ENCODE data around the gene RFX7.

The RFX7 gene

GRCh38 chr15:56102441-56102840 is 141.2 kb downstream of the RFX7 start:
- DNase-seq, result no peak

- no peak for DNase-seq
Observed at GRCh38 chr15:56099311-56099710, 144.4 kb downstream of the RFX7 start.

DNA sequence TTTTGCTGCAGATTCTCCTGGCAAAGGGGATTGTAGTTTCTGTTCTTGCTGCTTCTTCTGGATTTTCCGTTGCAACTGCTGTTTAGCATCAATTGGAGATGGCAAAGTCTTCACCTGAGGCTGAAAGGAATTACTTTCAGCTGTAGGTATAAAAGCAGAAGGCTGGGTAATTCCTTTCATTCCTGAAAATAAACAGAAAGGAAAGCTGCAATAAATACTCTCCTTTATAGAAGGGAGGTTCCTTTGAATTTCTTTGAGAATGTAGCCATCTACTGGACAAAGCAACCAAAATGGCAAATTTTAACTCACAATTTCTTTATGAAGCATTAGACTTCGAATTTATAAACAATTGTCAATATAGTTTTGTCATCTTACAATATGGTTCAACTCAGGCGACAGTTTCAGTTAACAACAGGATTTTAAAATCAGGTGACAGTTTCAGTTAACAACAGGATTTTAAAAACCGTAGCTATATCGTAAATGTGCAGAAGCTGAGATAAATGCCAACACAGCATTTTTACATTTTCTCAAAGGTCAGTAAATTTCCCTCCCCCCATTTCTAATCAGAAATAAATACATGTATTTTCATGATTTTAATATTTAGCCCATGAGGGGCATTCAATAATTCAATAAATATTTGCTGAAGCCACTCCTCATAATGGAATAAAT is 145.3 kb downstream of the RFX7 start:
- no peak for DNase-seq

DNA sequence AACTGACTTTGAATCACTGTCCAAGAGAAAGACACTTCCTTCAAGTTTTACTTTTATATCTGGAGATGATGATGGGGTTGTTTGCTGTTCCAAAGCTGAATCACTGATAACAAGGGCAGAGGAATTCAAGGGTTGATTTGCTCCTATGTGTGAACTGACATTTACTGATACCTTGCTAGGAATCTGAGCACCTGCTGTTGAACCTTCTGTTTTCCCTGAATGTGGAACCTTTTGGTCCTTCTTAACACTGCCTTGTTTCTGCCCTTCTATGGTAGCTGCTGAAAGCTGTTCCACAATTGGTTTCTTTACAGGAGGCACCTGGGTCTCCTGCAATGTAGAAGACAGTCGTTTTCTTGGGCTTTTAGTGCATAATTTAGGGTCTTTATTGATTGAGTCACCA is 148.3 kb downstream of the RFX7 start:
- DNase-seq, result no peak

DNA sequence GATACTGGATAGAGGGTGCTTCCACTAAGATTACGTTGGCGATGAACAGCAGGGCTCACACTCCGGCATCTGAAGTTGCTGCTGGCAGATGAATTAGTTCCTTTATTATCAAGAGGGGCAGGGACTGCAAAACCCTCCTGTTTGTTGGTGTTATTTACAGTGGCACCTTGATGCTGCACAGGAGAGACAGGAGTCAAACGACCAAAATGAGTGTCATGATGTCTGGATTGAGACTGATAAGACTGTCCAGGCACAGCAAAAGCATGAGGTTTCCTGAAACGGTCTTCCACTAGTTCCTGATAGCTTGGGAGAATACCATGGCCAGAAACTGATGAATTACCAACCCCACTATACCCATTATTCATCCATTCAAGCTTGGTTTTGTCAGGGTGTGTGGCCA is 149.5 kb downstream of the RFX7 start:
- DNase-seq, result no peak

DNA sequence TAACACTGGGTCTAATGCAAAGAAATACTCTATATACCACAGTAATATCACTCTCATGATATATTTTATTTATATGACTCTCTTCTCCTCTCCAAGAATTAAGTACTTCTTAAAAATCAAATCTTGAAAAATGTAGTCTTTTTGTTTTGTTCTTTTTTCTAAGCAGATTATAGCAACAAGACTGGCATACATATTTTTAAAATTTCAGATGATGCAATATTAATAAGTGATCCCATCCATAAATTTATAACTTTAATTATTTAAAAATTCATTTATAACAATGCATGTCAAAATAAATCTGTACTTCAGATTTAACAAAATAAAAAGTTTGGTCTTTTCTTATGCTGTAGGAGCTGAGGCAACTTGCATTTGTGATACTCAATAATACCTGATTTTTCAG is 155.3 kb downstream of the RFX7 start:
- no peak for DNase-seq

DNA sequence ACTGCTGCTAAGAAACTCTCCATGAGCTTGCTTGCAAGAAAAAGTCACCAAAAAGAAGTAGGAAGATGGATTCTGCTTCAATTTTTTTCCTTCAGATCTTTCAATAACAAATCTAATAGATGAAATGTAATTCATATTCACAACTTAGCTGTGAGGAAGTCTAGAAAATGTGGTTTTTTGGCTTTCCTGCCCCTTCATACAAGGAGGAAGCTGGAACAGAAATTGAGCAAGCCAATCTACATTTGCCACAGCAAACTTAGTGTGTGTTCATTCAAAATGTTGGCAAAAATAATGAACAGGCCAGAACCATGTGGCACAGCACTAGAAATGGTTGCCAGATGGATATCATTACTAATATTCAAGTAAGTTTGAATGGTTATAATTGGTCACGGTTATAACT is 157.1 kb downstream of the RFX7 start:
- no peak for DNase-seq

DNA sequence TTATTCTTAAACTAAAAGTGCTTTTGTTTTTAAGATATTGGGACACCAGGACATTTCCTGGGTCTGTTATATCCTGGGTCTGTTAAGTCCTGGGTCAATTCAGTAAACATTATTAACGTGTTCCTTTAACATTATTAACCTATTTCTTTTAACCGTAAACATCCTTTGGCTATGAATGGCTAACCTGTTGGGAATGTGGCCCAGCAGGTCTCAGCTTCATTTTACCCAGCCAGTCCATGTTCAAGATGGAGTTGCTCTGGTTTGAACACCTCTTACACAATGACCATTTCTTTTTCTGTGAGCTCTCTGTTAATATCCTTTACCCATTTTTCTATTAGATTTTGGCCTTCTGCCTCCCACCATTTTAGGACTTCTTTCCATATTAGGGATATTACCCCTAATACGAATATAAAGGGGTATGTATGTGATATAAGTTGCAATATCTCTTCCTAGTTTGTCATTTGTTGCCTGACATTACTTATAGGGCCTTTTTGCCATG is 161.4 kb downstream of the RFX7 start:
- DNase-seq, result no peak

- no peak for DNase-seq
Observed at GRCh38 chr15:56077081-56077480, 166.6 kb downstream of the RFX7 start.

- DNase-seq, result peak; percentile 18
Observed at GRCh38 chr15:56076640-56077039, 167.0 kb downstream of the RFX7 start.

DNA sequence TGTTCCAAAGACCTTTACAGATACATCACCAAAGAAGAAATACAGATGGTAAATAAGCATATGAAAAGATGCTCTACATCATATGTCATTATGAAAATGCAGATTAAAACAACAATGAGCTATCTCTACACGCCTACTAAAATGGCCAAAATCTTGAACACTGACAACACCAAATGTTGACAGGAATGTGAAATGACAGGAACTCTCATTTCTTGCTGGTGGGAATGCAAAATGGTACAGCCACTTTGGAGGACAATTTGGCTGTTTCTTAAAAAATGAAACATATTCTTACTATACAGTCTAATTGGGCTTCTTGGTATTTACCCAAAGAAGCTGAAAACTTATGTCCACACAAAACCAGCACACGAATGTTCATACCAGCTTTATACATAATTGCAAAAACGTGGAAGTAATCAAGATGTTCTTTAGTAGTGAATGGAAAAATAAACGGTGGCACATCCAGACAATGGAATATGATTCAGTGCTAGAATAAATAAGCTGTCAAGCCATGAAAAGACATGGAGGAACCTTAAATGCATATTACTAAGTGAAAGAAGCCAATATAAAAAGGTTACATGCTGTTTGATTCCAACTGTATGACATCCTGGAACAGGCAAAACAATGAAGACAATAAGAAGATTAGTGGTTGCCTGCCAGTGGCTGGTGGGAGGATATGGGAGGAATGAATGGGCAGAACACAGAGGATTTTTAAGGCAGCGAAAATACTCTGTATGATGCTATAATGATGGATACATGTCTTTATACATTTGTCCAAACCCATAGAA is 169.0 kb downstream of the RFX7 start:
- DNase-seq, result no peak

- no peak for DNase-seq
Observed at GRCh38 chr15:56064152-56064551, 179.5 kb downstream of the RFX7 start.

- DNase-seq, result no peak
Observed at GRCh38 chr15:56059716-56060115, 184.0 kb downstream of the RFX7 start.

GRCh38 chr15:56058986-56059385 is 184.7 kb downstream of the RFX7 start:
- DNase-seq, result no peak

GRCh38 chr15:56056626-56057025 is 187.1 kb downstream of the RFX7 start:
- DNase-seq, result no peak

DNA sequence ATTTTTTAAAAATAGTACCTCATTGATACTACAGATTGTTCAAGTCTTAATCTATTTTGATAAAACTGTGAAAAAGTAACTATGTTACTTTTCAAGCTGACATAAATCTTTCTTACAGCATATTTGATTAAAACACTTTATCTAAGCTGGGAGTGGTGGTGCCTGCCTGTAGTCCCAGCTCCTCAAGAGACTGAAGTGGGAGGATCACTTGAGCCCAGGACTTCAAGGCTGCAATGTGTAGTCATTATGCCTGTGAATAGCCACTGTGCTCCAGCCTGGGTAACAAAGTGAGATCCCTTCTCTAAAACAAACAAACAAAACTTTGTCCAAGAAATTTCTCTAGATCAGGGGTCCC is 190.7 kb downstream of the RFX7 start:
- no peak for DNase-seq

- peak; percentile 41 for DNase-seq
Observed at GRCh38 chr15:56052395-56053045, 191.2 kb downstream of the RFX7 start.

DNA sequence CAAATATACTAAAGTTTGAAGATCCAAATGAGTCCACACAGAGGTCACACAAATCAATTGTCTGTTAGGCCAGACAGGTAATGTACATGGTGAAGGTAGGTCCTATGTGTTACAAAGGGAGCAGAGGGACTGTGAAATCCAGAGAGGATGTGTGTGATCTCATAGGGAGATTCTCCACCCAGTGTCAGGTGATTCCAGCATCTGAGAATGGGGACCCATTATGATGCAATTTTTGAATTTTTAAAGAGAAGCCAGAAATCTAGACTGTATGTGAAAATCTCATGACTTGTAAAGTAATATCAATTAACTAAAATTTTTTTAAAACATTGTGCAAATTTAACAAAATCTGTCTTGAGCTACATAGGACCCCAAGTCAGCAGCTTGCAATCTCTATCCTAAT is 192.0 kb downstream of the RFX7 start:
- no peak for DNase-seq

DNA sequence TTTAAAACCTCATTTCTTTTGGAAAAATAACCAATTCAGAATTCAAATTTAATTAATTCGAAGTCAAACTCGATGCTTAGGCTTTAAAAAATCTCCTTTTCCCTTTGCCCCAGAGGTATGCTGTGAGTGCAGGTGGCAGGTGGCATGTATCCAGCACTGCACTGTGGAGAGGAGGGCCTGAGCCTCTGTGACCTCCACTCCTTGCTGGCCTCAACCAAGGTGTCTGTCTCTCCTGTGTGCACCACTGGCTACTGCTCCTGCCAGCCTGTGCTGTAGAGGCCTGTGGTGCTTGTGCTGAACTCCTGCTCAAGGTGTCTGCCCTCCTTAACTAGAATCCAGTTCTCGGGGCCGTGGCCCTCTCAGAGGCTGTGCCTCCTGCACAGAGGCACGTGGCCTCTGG is 194.1 kb downstream of the RFX7 start:
- DNase-seq, result no peak

GRCh38 chr15:56047354-56047753 is 196.3 kb downstream of the RFX7 start:
- no peak for DNase-seq

GRCh38 chr15:56045068-56045748 is 198.5 kb downstream of the RFX7 start:
- no peak for DNase-seq

DNA sequence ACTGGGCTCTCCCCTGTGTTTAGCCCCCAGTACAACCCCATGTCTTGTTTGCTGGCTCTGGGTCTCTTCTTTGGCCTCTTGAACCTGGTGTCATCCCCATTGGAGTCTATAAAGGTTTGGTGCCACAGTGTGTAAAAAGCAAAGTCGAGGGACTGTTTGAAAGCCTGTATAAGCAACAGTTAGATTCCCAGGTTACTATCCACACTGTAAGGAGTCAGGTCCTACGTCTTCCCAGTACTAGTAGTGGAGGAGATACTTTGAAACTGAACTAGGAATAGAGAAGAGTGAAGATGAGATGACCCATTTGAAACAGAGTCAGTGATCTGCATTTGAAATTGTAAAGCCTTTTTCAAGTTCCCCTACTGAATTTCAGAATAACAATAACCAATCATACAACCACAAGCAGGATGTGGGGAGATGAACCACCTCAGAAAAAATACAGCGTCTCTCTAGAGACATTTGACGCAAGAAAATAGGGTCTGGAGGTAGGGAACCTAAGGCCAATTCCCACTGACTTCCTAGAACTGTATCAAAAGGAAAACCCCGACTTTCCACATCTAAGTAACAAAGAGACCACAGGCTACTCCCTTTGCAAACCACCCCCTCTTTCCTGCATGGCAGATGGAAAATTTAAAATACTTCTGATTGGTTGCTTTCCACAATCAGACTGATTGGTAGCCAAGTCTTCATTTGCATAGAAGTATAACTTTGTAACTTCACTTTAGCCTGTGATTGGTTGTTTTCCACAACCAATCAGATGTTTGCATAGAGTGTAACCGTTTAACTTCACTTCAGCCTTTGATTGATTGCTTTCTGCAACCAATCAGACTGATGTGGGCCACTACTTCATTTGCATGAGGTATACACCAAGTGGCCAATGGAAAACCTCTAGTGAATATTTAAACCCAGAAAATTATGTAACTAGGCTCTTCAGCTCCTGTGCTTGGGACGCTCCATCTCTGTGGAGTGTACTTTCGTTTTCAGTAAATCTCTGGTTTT is 200.4 kb downstream of the RFX7 start:
- DNase-seq, result no peak
